ENCODE measurements around the gene SLC22A16.

SLC22A16 gene

DNA sequence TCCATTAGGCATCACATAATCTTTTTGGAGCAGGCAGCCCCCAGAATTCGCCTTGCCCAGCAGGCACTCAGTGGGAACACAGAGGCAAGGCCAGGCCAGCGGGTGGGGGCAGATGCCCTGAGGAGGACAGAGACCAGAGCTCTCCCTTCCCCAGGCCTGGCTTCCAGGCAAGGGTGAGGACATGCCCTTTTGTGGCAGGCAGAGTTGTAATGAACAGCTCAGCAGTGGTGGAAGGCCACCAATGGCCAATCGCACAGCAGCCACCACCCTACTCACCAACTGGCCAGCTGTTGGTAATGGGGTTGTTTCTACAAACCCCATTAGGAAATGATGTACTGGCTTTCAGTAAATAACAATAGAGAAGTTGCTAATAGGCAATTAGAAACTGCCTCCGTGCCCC, 45.7 kb downstream of the SLC22A16 start:
- no peak for FAIRE-seq

DNA sequence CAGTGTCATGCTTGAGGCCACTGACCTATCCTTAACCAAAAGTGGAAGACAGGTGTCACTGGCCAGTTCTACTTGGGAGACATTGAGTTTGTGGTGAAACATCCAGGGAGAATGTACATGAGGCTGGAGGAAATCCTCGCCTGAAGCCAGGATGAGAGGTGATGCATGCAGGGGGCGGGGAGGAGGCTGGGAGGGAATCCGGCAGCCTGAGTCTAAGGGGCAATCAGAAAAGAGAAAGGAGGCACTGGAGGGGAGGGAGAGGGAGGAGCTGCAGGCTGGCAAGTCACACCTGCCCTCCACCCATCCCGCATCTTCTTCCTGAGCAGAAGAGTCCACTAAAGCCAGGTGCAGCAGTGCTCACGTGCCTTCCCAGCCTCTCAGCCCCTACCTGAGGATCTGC, 46.2 kb downstream of the SLC22A16 start:
- DNase-seq (ENCODE audit: insufficient read length, low spot score) (no peak), FAIRE-seq (no peak)
- TF ChIP-seq CTCF (IDR thresholded peaks at IDR 0.05; ENCODE audit: insufficient read depth, missing control alignments), result no peak

More for the DNA sequence above, 45.7 kb downstream of the SLC22A16 start:
- DNase-seq (ENCODE audit: insufficient read length, low spot score), result no peak
- TF ChIP-seq CTCF (IDR thresholded peaks at IDR 0.05; ENCODE audit: insufficient read depth, missing control alignments), result no peak

- DNase-seq (ENCODE audit: insufficient read length, low spot score), result no peak
- no peak for TF ChIP-seq CTCF (IDR thresholded peaks at IDR 0.05; ENCODE audit: insufficient read depth, missing control alignments)
- no peak for FAIRE-seq
Observed at GRCh38 chr6:110428153-110428552, 48.3 kb downstream of the SLC22A16 start.

DNA sequence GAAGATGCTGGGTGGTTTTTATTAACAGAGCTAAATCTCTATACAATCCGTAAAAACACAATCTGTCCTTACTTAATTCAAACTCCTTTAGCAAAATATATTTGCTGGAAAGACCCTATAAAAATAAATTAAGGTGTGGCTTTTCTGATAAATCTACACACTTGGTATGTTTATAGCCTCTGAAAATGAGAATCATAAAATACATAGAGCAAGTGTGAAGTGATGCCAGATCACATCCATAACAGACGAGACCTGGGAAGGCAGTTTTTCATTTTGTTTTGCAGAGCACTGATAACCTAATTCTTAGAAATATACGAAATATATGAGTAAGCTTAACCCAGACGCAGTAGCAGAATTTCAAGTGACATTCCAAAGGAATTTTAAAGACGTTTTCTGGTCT, 50.6 kb downstream of the SLC22A16 start:
- TF ChIP-seq CTCF (IDR thresholded peaks at IDR 0.05; ENCODE audit: insufficient read depth, missing control alignments), result no peak
- DNase-seq (ENCODE audit: insufficient read length, low spot score) (no peak), FAIRE-seq (no peak)

DNA sequence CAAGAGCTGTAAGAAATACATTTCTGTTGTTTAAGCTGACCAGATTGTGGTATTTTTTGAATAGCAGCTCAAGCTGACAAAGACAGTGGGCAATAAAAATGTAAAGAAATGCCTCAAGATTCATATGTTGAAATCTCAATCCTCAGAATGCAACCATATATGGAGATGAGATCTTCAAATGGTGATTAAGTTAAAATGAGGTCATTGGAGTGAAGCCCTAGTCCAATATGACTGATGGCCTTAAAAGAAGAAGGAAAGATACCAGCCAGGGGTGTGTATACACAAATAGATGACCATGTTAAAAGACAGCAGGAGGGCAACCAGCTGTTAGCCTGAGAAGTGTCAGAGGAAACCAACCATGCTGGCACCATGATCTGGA, 54.0 kb downstream of the SLC22A16 start:
- no peak for FAIRE-seq
- DNase-seq (ENCODE audit: insufficient read length, low spot score), result no peak
- TF ChIP-seq CTCF (IDR thresholded peaks at IDR 0.05; ENCODE audit: insufficient read depth, missing control alignments), result no peak

DNA sequence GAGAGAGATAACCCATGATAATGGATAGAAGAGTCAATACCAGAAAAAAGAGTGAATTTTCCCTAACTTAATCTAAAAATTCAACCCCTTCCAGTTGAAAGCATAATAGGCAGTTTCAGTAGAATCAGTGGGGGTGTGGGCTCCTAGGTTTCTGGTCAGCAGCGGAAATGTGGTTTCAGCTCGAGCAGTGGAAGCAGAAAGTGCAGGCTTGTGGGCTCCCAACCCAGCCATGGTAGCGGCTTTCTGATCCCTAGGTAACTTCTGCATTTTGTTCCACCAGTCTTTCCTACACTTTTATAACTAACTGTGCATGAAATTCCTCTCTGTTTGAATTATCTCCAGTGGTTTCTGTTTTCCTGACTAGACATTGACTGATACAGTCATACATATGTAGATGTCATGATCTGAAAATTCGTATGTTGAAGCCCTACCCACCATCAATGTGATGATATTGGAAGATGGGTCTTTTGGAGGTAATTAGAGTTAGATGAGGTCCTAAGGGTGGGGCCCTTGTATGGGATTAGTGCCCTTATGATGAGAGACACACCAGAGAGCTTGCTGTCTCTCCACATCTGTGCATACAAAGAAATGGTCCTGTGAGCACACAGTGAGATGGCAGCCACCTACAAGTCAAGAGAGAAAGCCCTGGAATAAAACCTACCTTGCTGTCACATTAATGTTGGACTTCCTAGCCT, 54.5 kb downstream of the SLC22A16 start:
- DNase-seq (ENCODE audit: insufficient read length, low spot score) (no peak), FAIRE-seq (no peak)
- TF ChIP-seq CTCF (IDR thresholded peaks at IDR 0.05; ENCODE audit: insufficient read depth, missing control alignments), result no peak

DNA sequence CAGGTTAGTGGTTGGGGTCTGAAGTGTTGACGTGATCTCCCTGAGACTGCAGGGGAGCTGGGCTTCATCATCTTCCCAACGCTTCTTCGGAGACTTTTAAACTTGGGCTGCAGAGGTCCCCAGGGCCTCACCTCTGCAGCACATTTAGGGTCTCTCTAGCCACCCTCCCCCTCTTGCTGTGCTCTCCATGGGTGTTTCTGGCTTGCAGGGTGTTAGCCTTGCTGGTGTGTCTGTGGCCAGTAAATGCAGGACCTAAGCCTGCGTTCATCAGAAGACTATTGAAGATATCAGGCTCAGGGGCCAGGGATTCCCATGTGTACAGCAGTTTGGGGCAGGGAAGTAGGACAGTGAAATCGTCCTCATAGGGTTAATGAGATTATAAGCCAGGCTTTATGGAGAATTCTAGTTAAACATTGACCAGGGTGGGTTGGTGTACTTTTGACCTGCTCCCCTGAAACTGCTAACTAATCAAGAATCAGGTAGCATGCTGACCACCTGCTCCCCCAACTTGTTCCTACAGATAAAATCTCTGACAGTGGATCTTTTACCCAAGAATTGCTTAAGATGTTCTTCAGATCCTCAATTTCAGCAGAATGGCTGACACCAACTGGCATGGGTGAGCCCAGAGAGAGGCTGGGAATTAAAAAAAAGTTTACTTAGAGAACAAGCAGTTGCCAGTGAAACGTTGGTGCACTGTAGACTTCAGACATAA, 57.2 kb downstream of the SLC22A16 start:
- FAIRE-seq (no peak), DNase-seq (ENCODE audit: insufficient read length, low spot score) (no peak)
- TF ChIP-seq CTCF (IDR thresholded peaks at IDR 0.05; ENCODE audit: insufficient read depth, missing control alignments), result no peak
